Endothelial cell (in vitro differentiated cells): ENCODE results near the gene NUCB2. TPM values are rescaled to one million over a fixed set of nuclear protein-coding genes. Genes with fewer than 3 reads are reported as not detected.
A peak's percentile ranks its signal among the peaks of the same experiment; 100 is the strongest.

ENCODE experiments used
- DNase-seq: peaks from one replicate; pipeline ENCODE4 v3.0.0; 2021; ENCODE audit warnings: low spot score
- H3K27ac Mint-ChIP-seq: one replicate; pipeline ENCODE4 v1.8.0; 2021; ENCODE audit warnings: mixed read lengths, inconsistent platforms; ENCODE audit not compliant: unreplicated experiment
- H3K27me3 Mint-ChIP-seq: one replicate; pipeline ENCODE4 v1.8.0; 2021; ENCODE audit warnings: mild to moderate bottlenecking, moderate library complexity, mixed read lengths, inconsistent platforms; ENCODE audit not compliant: unreplicated experiment
- H3K36me3 Mint-ChIP-seq: one replicate; pipeline ENCODE4 v1.8.0; 2021; ENCODE audit warnings: mild to moderate bottlenecking, low read depth, mixed read lengths, inconsistent platforms; ENCODE audit not compliant: unreplicated experiment
- H3K4me1 Mint-ChIP-seq: one replicate; pipeline ENCODE4 v1.8.0; 2021; ENCODE audit warnings: mild to moderate bottlenecking, mixed read lengths, inconsistent platforms; ENCODE audit not compliant: unreplicated experiment
- H3K4me3 Mint-ChIP-seq: one replicate; pipeline ENCODE4 v1.8.0; 2021; ENCODE audit warnings: mild to moderate bottlenecking, mixed read lengths, inconsistent platforms; ENCODE audit not compliant: unreplicated experiment
- H3K9me3 Mint-ChIP-seq: one replicate; pipeline ENCODE4 v1.8.0; 2021; ENCODE audit warnings: mixed read lengths, inconsistent platforms; ENCODE audit not compliant: unreplicated experiment
- total RNA-seq: library from RNA; stranded (reverse); fragmentation: NEBNext Ultra II Directional; extraction: Animal tissue kit (Norgen Biotek cat#: 25700); gene quantifications from one replicate; pipeline ENCODE4 v1.2.1, GENCODE V29; 2021; ENCODE audit not compliant: unreplicated experiment
- TF ChIP-seq, protein P1 (sequence below): fragments of 200-600 bp; sonication (generic); IDR thresholded peaks from one replicate; pipeline ENCODE4 v1.5.0; 2021; ENCODE audit warnings: antibody characterized with exemption; ENCODE audit not compliant: unreplicated experiment

The NUCB2 gene
- total RNA-seq, 1 donor from 2014 or later, result 76.8 TPM

DNA sequence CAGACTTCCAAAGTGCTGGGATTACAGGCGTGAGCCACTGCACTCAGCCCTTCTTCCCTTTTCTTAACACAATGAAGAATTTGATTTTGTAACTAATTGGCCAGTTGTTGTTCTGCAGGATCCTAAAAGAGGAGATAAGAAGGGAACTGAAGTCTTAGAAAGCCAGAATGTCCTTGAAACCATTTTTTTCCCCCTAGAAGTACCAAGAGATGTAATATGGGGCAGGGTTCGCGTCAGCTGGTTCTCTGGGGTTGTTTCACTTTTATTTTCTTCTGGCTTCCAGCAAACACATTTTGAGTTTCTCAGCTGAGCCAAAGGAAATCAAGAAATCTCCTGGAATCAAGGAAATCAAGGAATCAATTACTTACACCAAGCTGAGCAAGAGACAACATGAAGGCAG lies 7.6 kb upstream of the NUCB2 start:
- no peaks in the 10 kb centered on the region for H3K9me3 Mint-ChIP-seq
- H3K4me3 Mint-ChIP-seq, result no peak overlapping the region
- TF ChIP-seq, protein P1, sequence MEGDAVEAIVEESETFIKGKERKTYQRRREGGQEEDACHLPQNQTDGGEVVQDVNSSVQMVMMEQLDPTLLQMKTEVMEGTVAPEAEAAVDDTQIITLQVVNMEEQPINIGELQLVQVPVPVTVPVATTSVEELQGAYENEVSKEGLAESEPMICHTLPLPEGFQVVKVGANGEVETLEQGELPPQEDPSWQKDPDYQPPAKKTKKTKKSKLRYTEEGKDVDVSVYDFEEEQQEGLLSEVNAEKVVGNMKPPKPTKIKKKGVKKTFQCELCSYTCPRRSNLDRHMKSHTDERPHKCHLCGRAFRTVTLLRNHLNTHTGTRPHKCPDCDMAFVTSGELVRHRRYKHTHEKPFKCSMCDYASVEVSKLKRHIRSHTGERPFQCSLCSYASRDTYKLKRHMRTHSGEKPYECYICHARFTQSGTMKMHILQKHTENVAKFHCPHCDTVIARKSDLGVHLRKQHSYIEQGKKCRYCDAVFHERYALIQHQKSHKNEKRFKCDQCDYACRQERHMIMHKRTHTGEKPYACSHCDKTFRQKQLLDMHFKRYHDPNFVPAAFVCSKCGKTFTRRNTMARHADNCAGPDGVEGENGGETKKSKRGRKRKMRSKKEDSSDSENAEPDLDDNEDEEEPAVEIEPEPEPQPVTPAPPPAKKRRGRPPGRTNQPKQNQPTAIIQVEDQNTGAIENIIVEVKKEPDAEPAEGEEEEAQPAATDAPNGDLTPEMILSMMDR, result no peak
- H3K36me3 Mint-ChIP-seq, result no peaks in the 10 kb centered on the region
- no peaks in the 10 kb centered on the region for H3K4me1 Mint-ChIP-seq
- no peak for DNase-seq
- peaks cover 3% of the 10 kb centered on the region for H3K27me3 Mint-ChIP-seq
- no peak overlapping the region for H3K27ac Mint-ChIP-seq

DNA sequence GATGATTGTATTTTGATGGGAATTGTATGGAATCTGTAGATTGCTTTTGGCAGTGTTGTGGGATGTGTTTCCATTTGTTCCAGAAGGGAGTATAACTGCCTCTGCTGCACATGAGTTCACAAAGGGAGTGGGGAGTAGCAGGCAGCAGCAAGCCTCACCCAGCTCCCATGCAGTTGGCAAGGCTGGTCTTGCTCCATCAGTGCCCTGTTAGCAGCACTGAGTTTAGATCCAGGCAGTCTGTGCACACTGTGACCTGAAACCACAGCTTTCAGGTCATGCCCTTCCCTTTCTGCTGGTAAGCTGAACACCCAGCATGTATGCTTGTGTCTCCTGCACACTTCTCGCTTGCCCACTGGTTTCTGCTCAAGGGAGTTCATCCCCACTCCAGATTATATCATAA lies 3.7 kb upstream of the NUCB2 start:
- H3K27ac Mint-ChIP-seq, result no peak overlapping the region
- H3K4me1 Mint-ChIP-seq, result peaks cover 8% of the 10 kb centered on the region
- TF ChIP-seq, protein P1, result no peak
- DNase-seq, result no peak
- peaks cover 9% of the 10 kb centered on the region for H3K27me3 Mint-ChIP-seq
- no peak overlapping the region for H3K4me3 Mint-ChIP-seq
- no peaks in the 10 kb centered on the region for H3K36me3 Mint-ChIP-seq
- no peaks in the 10 kb centered on the region for H3K9me3 Mint-ChIP-seq

DNA sequence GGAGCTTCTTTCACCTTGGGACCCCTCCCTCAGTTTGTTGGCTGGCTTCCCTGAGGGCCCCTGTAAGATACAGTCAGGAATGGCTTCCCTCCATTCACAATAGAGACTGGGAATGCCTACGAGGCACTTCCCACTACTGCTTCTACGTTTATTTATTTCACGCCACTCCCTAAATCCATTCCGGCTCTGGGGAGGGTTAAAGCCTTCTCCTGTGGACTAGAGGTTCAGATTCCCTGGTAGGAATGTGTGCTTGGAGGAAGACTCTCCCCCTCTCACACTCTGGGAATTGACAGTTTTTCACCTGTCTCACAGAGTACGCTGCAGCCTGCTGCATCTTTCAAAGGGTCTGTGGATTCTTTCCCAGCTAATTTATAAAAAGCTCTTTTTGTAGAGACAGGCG lies 3.3 kb upstream of the NUCB2 start:
- TF ChIP-seq, protein P1, result no peak
- no peaks in the 10 kb centered on the region for H3K9me3 Mint-ChIP-seq
- H3K36me3 Mint-ChIP-seq, result no peaks in the 10 kb centered on the region
- H3K27me3 Mint-ChIP-seq, result peaks cover 9% of the 10 kb centered on the region
- H3K27ac Mint-ChIP-seq, result no peak overlapping the region
- peaks cover 8% of the 10 kb centered on the region for H3K4me1 Mint-ChIP-seq
- DNase-seq, result no peak
- H3K4me3 Mint-ChIP-seq, result no peak overlapping the region

GRCh38 chr11:17273668-17274282 lies 2.8 kb upstream of the NUCB2 start:
- Mint-ChIP-seq H3K36me3 (no peaks in the 10 kb centered on the region), H3K9me3 (no peaks in the 10 kb centered on the region), H3K4me3 (no peak overlapping the region), H3K27me3 (peaks cover 9% of the 10 kb centered on the region), H3K4me1 (peaks cover 8% of the 10 kb centered on the region), H3K27ac (no peak overlapping the region)
- TF ChIP-seq, protein P1, result no peak
- no peak for DNase-seq

DNA sequence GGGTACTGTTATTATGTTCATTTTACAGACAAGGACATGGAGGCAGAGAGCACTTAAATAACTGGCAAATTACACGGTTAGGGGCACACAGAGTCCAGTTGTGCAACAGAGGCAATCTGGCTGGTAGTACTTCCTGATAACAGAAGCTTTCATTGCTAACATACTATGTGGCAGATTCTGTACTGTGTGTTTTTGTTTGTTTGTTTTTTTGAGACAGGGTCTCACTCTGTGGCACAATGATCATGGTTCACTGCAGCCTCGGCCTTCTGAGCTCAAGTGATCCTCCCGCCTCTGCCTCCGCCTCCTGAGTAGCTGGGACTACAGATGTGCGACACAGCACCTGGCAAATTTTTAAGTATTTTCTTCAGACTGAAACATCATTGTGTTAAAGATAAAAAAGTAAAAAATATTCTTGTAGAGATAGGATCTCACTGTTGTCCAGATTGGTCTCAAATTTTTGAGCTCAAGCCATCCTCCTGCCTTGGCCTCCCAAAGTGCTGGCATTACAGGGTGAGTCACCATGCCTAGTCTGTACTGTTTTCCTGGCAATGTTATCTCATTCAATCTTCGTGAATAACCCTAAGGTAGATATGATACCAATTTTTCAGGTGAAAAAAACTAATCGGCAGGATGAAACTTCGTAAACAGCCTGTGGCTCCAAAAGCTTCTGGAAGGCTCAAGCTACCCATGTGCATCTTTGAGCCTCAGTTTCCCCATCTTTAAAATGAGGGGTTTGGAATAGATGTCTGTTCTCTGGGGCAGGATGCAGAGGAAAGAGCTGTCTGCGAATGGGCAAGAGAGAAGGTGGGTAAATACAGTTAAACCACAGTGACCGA lies 921 bp upstream of the NUCB2 start:
- no peak for DNase-seq
- no peaks in the 10 kb centered on the region for H3K9me3 Mint-ChIP-seq
- peaks cover 7% of the 10 kb centered on the region for H3K27me3 Mint-ChIP-seq
- peak overlapping the region; percentile 59 for H3K27ac Mint-ChIP-seq
- H3K4me1 Mint-ChIP-seq, result peaks cover 8% of the 10 kb centered on the region
- H3K4me3 Mint-ChIP-seq, result peak overlapping the region; percentile 91
- no peaks in the 10 kb centered on the region for H3K36me3 Mint-ChIP-seq
- TF ChIP-seq, protein P1, result no peak
